GM23338 (cell line): ENCODE results near the gene MTCH2. TPM values are rescaled to one million over a fixed set of nuclear protein-coding genes. Genes with fewer than 3 reads are reported as not detected.

ENCODE experiments used
- ATAC-seq: fragments of 200-7000 bp; cut with Tn5 transposase; 3 replicates; pipeline ENCODE4 v1.9.1; 2020
- DNase-seq: peaks from one replicate; pipeline ENCODE4 v3.0.0-alpha.2; 2015; ENCODE audit warnings: low spot score
- H2AFZ ChIP-seq: fragments of 200-600 bp; sonication (generic); 2 replicates; pipeline ENCODE4 v1.8.0; 2016; ENCODE audit warnings: antibody characterized with exemption, mild to moderate bottlenecking, moderate library complexity
- H3F3A ChIP-seq: fragments of 200-600 bp; sonication (generic); replicated peaks from 2 replicates; pipeline ENCODE4 v1.8.0; 2017; ENCODE audit warnings: antibody characterized with exemption, mixed run types, low read depth
- H3K27ac ChIP-seq: fragments of 200-600 bp; sonication (generic); 2 replicates; pipeline ENCODE4 v1.6.1; 2016; ENCODE audit warnings: low read depth
- H3K27me3 ChIP-seq: fragments of 200-600 bp; sonication (generic); 2 replicates; pipeline ENCODE4 v1.8.0; 2016; ENCODE audit warnings: mild to moderate bottlenecking, mixed run types, moderate library complexity; ENCODE audit not compliant: insufficient read depth
- H3K36me3 ChIP-seq: fragments of 200-600 bp; sonication (generic); 2 replicates; pipeline ENCODE4 v1.8.0; 2016; ENCODE audit warnings: mild to moderate bottlenecking; ENCODE audit not compliant: insufficient read depth
- H3K4me1 ChIP-seq: fragments of 200-600 bp; sonication (generic); 2 replicates; pipeline ENCODE4 v1.8.0; 2016; ENCODE audit warnings: mild to moderate bottlenecking, moderate library complexity; ENCODE audit not compliant: insufficient read depth
- H3K4me2 ChIP-seq: fragments of 200-600 bp; sonication (generic); 2 replicates; pipeline ENCODE4 v1.7.1; 2017; ENCODE audit warnings: mixed run types
- H3K4me3 ChIP-seq: fragments of 200-600 bp; sonication (generic); 2 replicates; pipeline ENCODE4 v1.6.1; 2016; ENCODE audit warnings: mixed run types
- H3K79me2 ChIP-seq: fragments of 200-600 bp; sonication (generic); replicated peaks from 2 replicates; pipeline ENCODE4 v1.8.0; 2017; ENCODE audit warnings: mild to moderate bottlenecking; ENCODE audit not compliant: insufficient read depth
- H3K9me2 ChIP-seq: fragments of 200-600 bp; sonication (generic); 2 replicates; pipeline ENCODE4 v1.8.0; 2017; ENCODE audit not compliant: insufficient read depth
- H4K20me1 ChIP-seq: fragments of 200-600 bp; sonication (generic); replicated peaks from 2 replicates; pipeline ENCODE4 v1.8.0; 2017; ENCODE audit warnings: mild to moderate bottlenecking; ENCODE audit not compliant: insufficient read depth
- H3K27ac Mint-ChIP-seq: 2 replicates; pipeline ENCODE4 v1.8.0; 2020; ENCODE audit warnings: inconsistent platforms, mild to moderate bottlenecking, moderate library complexity, mixed read lengths
- H3K27me3 Mint-ChIP-seq: 3 replicates; pipeline ENCODE4 v1.8.0; 2022; ENCODE audit warnings: low read depth, mild to moderate bottlenecking, moderate library complexity, mixed read lengths, inconsistent platforms; ENCODE audit not compliant: insufficient read depth, poor library complexity
- H3K36me3 Mint-ChIP-seq: 3 replicates; pipeline ENCODE4 v1.8.0; 2021; ENCODE audit warnings: low read depth, mild to moderate bottlenecking, inconsistent platforms, moderate library complexity, mixed read lengths
- H3K4me1 Mint-ChIP-seq: 3 replicates; pipeline ENCODE4 v1.8.0; 2020; ENCODE audit warnings: mild to moderate bottlenecking, inconsistent platforms, mixed read lengths
- H3K4me3 Mint-ChIP-seq: 3 replicates; pipeline ENCODE4 v1.8.0; 2021; ENCODE audit warnings: moderate library complexity, mild to moderate bottlenecking, inconsistent platforms, mixed read lengths
- H3K9me3 Mint-ChIP-seq: 3 replicates; pipeline ENCODE4 v1.8.0; 2020; ENCODE audit warnings: moderate library complexity, mild to moderate bottlenecking, inconsistent platforms, mixed read lengths
- CREB1 ChIP-seq: fragments of 250-450 bp; sonication (Bioruptor Pico); IDR thresholded peaks from 2 replicates; pipeline ENCODE4 v1.5.0; 2020; ENCODE audit warnings: low read depth, mild to moderate bottlenecking, moderate library complexity
- EZH2 ChIP-seq: fragments of 200-600 bp; sonication (generic); IDR thresholded peaks from one replicate; pipeline ENCODE4 v1.8.0; 2017; ENCODE audit warnings: antibody characterized with exemption, mild to moderate bottlenecking, low read depth; ENCODE audit not compliant: unreplicated experiment
- EZH2phosphoT487 ChIP-seq: fragments of 200-600 bp; sonication (generic); IDR thresholded peaks from one replicate; pipeline ENCODE4 v1.8.1; 2018; ENCODE audit warnings: antibody characterized with exemption; ENCODE audit not compliant: unreplicated experiment
- JUNB ChIP-seq: IDR thresholded peaks from one replicate; pipeline ENCODE4 v1.6.1; 2016; ENCODE audit warnings: antibody characterized with exemption; ENCODE audit not compliant: unreplicated experiment
- NANOG ChIP-seq: IDR thresholded peaks from 2 replicates; pipeline ENCODE4 v1.6.1; 2016; ENCODE audit warnings: antibody characterized with exemption, borderline replicate concordance
- POLR2AphosphoS5 ChIP-seq: IDR thresholded peaks from 2 replicates; pipeline ENCODE4 v1.6.1; 2016; ENCODE audit warnings: antibody characterized with exemption, low read depth
- STAT1 ChIP-seq: IDR thresholded peaks from one replicate; pipeline ENCODE4 v1.6.1; 2016; ENCODE audit warnings: antibody characterized with exemption; ENCODE audit not compliant: unreplicated experiment
- ZNF114 ChIP-seq: fragments of 250-450 bp; sonication (Bioruptor Pico); IDR thresholded peaks from 2 replicates; pipeline ENCODE4 v1.5.0; 2020; ENCODE audit warnings: mild to moderate bottlenecking, moderate library complexity
- ZNF331 ChIP-seq: fragments of 250-450 bp; sonication (Bioruptor Pico); IDR thresholded peaks from 2 replicates; pipeline ENCODE4 v1.5.0; 2020; ENCODE audit warnings: low read depth, mild to moderate bottlenecking, moderate library complexity
- ZNF462 ChIP-seq: fragments of 250-450 bp; sonication (Bioruptor Pico); IDR thresholded peaks from 2 replicates; pipeline ENCODE4 v1.5.0; 2020; ENCODE audit warnings: mild to moderate bottlenecking, moderate library complexity
- polyA plus RNA-seq: library from polyadenylated mRNA; unstranded; fragments of >200 nt; fragmentation: Nextera tagmentation; extraction: Ambion mirVana; gene quantifications from 2 replicates; pipeline ENCODE4 v1.2.1, GENCODE V29; 2016
- total RNA-seq: library from RNA; depleted of rRNA; stranded (reverse); fragments of >200 nt; shearing (Covaris generic); gene quantifications from 2 replicates; pipeline ENCODE4 v1.2.3, GENCODE V29; 2014
- TF ChIP-seq, protein P1 (sequence below): IDR thresholded peaks from one replicate; pipeline ENCODE4 v1.6.1; 2018; ENCODE audit warnings: antibody characterized with exemption; ENCODE audit not compliant: unreplicated experiment

The MTCH2 gene
- total and polyA plus RNA-seq, 2 experiments from 2014 or later: 90.9 to 155 TPM

DNA sequence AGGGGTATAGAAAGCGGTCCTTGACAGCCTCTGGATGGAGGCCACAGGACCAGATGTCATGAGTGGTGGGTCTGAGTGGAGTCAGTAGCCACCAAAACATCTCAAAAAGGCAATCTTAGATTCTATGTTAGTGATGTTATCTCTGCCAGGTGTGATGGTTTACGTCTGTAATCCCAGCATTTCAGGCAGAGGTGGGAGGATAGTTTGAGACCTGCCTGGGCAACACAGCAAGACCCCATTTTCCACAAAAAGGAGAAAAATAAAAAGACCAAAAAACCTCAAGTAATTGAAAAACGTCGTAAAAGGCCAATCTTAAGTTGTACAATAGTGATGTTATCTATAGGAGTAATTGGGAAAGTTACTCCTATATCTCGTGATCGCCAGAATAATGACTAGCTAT is 3.7 kb upstream of the MTCH2 start:
- Mint-ChIP-seq H3K27ac (no peak overlapping the region), H3K27me3 (peaks cover 11% of the 10 kb centered on the region), H3K9me3 (0 out of 3 replicates have a peak, but pooled peaks cover under 1% of the 10 kb centered on the region), H3K4me3 (no peak overlapping the region), H3K36me3 (peaks cover 5% of the 10 kb centered on the region; the same call in 1 of the 3 replicates), H3K4me1 (peaks cover 8% of the 10 kb centered on the region)
- no peaks in the 10 kb centered on the region for H4K20me1 ChIP-seq
- H3F3A ChIP-seq: no peaks in the 10 kb centered on the region
- TF ChIP-seq ZNF331 (CRISPR knock-in tag): no peak
- TF ChIP-seq, protein P1, sequence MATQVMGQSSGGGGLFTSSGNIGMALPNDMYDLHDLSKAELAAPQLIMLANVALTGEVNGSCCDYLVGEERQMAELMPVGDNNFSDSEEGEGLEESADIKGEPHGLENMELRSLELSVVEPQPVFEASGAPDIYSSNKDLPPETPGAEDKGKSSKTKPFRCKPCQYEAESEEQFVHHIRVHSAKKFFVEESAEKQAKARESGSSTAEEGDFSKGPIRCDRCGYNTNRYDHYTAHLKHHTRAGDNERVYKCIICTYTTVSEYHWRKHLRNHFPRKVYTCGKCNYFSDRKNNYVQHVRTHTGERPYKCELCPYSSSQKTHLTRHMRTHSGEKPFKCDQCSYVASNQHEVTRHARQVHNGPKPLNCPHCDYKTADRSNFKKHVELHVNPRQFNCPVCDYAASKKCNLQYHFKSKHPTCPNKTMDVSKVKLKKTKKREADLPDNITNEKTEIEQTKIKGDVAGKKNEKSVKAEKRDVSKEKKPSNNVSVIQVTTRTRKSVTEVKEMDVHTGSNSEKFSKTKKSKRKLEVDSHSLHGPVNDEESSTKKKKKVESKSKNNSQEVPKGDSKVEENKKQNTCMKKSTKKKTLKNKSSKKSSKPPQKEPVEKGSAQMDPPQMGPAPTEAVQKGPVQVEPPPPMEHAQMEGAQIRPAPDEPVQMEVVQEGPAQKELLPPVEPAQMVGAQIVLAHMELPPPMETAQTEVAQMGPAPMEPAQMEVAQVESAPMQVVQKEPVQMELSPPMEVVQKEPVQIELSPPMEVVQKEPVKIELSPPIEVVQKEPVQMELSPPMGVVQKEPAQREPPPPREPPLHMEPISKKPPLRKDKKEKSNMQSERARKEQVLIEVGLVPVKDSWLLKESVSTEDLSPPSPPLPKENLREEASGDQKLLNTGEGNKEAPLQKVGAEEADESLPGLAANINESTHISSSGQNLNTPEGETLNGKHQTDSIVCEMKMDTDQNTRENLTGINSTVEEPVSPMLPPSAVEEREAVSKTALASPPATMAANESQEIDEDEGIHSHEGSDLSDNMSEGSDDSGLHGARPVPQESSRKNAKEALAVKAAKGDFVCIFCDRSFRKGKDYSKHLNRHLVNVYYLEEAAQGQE: no peak
- TF ChIP-seq CREB1 (CRISPR knock-in tag): no peak
- TF ChIP-seq STAT1: no peak
- no peak for TF ChIP-seq EZH2phosphoT487
- TF ChIP-seq ZNF114 (CRISPR knock-in tag): no peak
- TF ChIP-seq JUNB: no peak
- TF ChIP-seq POLR2AphosphoS5: no peak
- TF ChIP-seq EZH2: no peak
- TF ChIP-seq NANOG: no peak
- no peak overlapping the region for H3K4me2 ChIP-seq
- H3K27ac ChIP-seq: no peak overlapping the region
- H3K36me3 ChIP-seq: no peaks in the 10 kb centered on the region
- H3K9me2 ChIP-seq: no peaks in the 10 kb centered on the region
- no peak overlapping the region for H2AFZ ChIP-seq
- ATAC-seq: no peak
- DNase-seq: no peak
- no peak overlapping the region for H3K4me3 ChIP-seq
- peaks cover 5% of the 10 kb centered on the region; the same call in 1 of the 2 replicates for H3K4me1 ChIP-seq
- peaks cover 9% of the 10 kb centered on the region for H3K79me2 ChIP-seq
- no peaks in the 10 kb centered on the region for H3K27me3 ChIP-seq

DNA sequence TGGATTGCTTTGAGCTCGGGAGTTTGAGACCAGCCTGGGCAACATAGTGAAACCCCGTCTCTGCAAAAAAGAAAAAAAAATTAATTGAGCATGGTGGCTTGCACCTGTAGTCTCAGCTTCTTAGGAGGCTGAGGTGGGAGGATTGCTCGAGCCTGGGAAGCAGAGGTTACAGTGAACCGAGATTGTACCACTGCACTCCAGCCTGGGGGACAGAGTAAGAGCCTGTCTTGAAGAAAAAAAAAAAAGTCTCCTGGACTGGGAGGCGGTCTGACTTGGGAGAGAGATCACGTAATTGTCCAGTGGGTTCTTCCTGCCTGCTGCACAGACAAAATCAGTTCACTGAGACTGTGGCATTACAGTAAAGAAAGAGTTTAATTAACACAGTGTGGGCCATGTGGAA is 3.1 kb upstream of the MTCH2 start:
- Mint-ChIP-seq H3K9me3 (no peaks in the 10 kb centered on the region), H3K4me1 (peaks cover 10% of the 10 kb centered on the region), H3K27me3 (peaks cover 11% of the 10 kb centered on the region), H3K27ac (no peak overlapping the region), H3K4me3 (no peak overlapping the region), H3K36me3 (peaks cover 5% of the 10 kb centered on the region; the same call in 1 of the 3 replicates)
- Histone ChIP-seq H3K79me2 (peaks cover 14% of the 10 kb centered on the region), H3K36me3 (no peaks in the 10 kb centered on the region), H3K27ac (no peak overlapping the region), H3K4me1 (peaks cover 7% of the 10 kb centered on the region; the same call in 1 of the 2 replicates), H3K4me3 (no peak overlapping the region), H4K20me1 (peaks cover 1% of the 10 kb centered on the region; the same call in 1 of the 2 replicates), H3K9me2 (no peaks in the 10 kb centered on the region), H3K4me2 (no peak overlapping the region), H3F3A (no peaks in the 10 kb centered on the region), H2AFZ (no peak overlapping the region), H3K27me3 (no peaks in the 10 kb centered on the region)
- DNase-seq: no peak
- no peak for ATAC-seq
- no peak for TF ChIP-seq ZNF462 (CRISPR knock-in tag)
- no peak for TF ChIP-seq ZNF114 (CRISPR knock-in tag)
